CD1c-positive myeloid dendritic cell (primary cell): ENCODE data around the gene JADE1.

ENCODE experiments used
- DNase-seq: peaks from one replicate; pipeline ENCODE4 v3.0.0-alpha.2; 2016; ENCODE audit errors: extremely low spot score

Gene JADE1

DNA sequence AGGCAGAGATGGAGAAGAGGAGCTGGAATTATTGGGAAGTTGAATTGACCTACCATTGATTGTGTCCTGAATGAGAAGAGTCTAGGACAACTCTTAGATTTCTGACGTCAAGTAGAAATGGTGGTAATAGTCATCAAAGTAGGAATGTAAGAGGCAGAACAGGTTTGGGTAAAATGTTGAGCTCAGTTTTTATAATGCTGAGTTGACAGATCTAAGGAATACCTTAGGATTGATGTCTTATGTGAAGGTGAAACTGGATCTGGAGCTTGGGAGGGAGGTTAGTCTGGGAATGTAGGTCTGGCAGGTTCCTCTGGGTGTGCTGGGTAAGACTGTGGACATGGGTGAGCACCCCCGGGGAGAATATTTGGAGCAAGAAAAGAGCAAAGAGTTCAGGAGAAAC is 31.9 kb downstream of the JADE1 start:
- no peak for DNase-seq

DNA sequence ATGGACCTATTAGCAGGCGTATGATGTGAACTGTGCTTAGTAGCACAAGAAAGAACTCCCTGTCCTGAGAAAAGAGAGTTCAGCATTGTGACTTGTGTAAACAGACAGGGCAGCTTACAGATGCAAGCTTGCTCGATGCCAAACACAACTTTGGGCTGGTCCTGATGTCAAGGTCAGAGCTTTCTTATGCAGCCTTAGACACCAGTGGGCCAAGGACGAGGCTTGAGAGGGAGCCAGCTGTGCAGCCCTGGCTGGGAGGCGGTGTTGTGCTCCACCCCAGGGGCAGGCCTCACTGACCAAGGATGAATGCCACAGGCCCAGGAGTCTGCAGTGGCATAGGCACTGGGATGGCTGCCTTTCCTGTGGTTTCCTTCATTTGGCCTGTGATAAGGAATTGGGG is 35.4 kb downstream of the JADE1 start:
- DNase-seq, result no peak

DNA sequence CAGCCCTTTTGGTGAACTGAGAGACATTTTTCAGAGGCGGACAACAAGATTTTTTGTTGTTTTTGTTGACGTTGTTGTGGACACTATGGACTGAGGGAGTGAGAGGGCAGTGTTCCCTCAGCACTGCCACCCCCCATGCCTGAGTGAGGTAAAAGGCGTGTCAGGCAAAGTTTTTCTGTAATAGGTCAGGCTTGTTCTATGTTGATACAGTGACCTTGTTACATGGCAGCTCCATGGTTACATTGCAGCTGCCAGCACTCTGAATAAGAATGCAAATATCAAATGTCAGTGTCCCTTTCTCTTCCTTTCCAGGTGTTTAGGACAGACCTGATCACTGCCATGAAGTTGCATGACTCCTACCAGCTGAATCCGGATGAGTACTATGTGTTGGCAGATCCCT is 36.6 kb downstream of the JADE1 start:
- no peak for DNase-seq

GRCh38 chr4:128847082-128847724 is 37.7 kb downstream of the JADE1 start:
- no peak for DNase-seq

DNA sequence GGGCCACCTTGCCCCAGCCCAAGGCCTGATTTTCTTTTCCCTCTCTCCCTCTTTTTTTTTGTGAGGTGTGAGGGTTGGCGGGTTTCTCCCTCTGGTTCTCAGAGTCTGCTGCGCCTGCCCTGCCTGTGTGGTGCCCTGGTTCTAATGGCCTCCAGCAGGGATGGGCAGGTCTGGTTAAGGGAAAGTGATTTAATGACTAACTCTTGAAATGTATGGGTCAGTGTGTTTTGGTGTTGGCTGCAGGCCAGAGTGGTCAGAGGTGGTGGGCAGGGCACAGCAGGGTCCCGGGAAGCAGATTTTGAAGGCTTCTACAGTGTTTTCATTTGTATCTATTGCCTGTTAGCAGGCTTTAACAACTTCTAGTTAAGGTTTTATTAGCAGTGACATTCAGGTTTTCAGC is 39.0 kb downstream of the JADE1 start:
- no peak for DNase-seq

- DNase-seq, result no peak
Observed at GRCh38 chr4:128850252-128850651, 40.8 kb downstream of the JADE1 start.

GRCh38 chr4:128853741-128854140 is 44.2 kb downstream of the JADE1 start:
- DNase-seq, result no peak

DNA sequence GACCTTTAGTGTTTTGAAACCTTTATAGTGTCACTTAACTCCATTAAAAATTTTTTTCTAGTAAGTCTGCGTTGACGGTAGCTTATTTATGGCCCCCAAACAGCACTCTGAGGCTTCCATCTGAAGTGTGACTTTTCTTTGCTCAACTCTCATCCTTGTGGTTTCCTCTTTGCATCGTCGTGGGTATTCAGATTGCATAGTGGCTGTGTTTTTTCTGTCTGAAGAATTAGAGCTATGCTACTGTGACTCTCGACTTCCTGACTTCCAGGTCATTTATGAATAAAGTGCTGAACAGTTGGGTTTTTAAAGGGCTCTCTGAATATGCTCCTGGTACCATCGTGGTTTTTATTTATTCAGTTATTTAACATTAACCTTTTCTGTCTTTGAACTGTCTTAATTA is 44.9 kb downstream of the JADE1 start:
- no peak for DNase-seq

DNA sequence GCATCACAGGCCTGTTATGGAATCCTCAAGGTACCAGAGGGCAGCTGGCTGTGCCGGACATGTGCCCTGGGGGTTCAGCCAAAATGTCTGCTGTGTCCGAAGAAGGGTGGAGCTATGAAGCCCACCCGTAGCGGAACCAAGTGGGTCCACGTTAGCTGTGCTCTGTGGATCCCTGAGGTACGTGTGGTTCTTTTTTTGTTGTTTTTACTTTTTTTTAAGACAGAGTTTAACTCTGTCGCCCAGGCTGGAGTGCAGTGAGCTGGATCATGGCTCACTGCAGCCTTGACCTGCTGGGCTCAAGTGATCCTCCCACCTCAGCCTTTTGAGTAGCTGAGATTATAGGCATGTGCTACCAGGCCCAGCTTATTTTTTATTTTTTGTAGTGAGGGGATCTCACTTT is 46.1 kb downstream of the JADE1 start:
- DNase-seq, result no peak

- no peak for DNase-seq
Observed at GRCh38 chr4:128856246-128856645, 46.7 kb downstream of the JADE1 start.

GRCh38 chr4:128858879-128859671 is 49.6 kb downstream of the JADE1 start:
- no peak for DNase-seq

GRCh38 chr4:128859887-128860677 is 50.6 kb downstream of the JADE1 start:
- DNase-seq, result no peak

DNA sequence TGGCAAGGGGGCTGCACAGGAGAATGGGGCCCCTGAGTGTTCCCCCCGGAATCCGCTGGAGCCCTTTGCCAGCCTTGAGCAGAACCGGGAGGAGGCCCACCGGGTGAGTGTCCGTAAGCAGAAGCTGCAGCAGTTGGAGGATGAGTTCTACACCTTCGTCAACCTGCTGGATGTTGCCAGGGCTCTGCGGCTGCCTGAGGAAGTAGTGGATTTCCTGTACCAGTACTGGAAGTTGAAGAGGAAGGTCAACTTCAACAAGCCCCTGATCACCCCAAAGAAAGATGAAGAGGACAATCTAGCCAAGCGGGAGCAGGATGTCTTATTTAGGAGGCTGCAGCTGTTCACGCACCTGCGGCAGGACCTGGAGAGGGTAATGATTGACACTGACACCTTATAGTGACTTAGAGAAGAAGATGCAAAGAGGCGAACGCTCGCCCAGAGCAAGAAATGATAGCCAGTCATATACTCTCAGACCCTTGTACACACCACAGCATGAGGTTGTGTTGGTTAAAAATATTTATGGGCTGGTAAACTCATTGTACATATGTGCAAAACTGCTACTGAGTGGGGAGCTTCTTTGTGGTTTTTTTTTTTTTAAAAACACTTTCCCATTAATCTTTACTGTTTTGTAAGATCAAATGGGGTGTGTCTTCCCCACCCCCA is 52.5 kb downstream of the JADE1 start:
- no peak for DNase-seq

GRCh38 chr4:128862608-128863311 is 53.3 kb downstream of the JADE1 start:
- no peak for DNase-seq

DNA sequence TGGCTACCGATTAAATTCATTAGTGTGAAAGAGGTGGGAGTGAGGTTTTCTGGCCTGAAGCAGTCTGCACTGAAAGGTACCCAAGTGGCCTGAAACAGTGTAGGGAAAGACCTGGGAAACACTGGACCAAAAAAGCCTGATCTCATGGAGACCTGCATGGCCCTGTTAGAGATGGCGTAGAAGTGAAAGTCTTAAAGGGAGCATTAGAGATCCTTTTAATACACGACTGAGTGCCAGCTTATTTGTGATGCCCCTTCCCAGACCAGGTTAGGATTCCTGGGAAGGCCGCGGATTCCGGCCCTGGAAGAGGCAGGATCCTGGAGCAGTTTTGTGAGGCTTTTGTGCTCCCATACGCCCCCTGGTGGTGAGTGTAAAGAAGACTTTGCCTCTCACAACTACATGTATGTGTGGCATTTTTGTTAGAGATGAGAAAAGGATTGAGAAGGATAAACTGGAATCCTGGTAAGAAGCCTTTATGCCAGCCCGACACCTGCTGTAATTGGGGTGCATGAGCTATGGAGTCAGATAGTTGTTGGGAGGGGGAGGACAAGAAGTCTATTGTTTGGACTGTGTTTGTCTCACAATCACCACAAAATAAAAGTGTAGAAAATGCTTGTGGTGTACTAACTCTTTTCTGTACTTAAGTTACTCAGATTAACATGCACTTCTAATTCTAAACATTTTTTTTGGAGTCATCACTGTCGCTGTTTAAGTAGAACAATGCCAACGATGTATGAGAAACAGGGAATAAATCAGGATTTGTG is 54.0 kb downstream of the JADE1 start:
- DNase-seq, result peak; percentile 75

DNA sequence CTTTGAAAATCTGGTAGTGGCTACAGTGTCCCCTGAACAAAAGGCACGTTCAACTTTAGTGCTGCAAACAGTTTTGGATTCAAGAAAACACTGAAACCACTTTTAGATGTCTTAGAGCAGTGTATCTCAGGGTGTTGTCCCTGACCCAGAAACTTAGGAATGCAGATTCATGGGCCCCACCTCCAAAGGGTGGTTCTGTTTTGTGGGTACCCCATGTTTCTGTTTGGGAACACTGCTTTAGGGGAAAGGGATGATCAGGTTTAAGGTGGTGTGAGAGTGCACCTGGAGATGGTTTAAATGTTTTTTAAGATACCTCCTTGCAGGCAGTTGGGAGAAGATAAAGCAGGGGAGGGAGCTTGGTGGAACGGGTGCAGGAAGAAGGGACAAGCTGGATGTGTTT is 55.6 kb downstream of the JADE1 start:
- DNase-seq, result no peak

- no peak for DNase-seq
Observed at GRCh38 chr4:128866269-128866668, 56.8 kb downstream of the JADE1 start.

- DNase-seq, result no peak
Observed at GRCh38 chr4:128866691-128867090, 57.2 kb downstream of the JADE1 start.

GRCh38 chr4:128868758-128869157 is 59.3 kb downstream of the JADE1 start:
- no peak for DNase-seq

GRCh38 chr4:128869776-128870509 is 60.4 kb downstream of the JADE1 start:
- DNase-seq, result no peak
